ENCODE results near the gene CLUH.
"Not testable (repeated sequence)": the region's sequence is repeated elsewhere in the genome, so short reads cannot be mapped to it uniquely, and the experiment has no call there.

CLUH gene

DNA sequence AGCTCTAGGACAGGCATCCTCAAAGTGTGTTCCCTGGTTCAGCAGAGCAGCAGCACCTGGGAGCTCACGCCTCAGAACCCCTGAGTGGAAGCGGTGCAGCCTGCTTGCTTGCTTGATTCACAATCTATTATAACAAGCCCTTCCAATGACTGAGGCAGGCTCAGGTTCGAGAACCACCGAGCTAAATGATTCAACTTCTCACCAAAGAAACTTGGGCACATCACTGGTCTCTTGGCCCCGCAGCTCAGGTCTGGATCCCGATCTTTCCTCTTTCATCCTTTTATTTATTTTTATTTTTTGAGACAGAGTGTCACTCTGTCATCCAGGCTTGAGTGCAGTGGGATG lies 24.5 kb downstream of the CLUH start:
- DNase-seq (ENCODE audit: low spot score): no peak

GRCh38 chr17:2685696-2686095 lies 25.9 kb downstream of the CLUH start:
- DNase-seq (ENCODE audit: low spot score): no peak

DNA sequence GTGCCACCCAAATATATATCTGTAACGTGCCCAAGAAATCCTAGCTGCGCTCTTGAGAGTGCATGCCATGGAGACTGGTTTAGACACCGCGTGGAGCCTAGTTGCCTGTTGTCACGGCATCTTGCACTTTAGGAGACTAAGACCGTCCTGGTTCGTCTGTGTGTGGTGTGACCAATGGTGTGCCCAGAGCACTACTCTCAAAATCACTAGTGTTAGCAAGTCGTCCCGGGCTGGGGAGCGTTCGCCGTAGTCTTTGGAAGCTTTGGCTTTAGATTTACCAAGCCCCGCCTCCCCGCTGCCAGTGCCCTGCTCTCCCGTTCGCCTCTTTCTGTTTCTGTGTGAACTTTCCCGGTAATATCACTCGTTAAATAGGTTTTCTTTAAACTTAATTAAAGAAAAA lies 27.0 kb downstream of the CLUH start:
- no peak for DNase-seq (ENCODE audit: low spot score)

- no peak for DNase-seq (ENCODE audit: low spot score)
Measured at GRCh38 chr17:2683912-2684311, 27.7 kb downstream of the CLUH start.

DNA sequence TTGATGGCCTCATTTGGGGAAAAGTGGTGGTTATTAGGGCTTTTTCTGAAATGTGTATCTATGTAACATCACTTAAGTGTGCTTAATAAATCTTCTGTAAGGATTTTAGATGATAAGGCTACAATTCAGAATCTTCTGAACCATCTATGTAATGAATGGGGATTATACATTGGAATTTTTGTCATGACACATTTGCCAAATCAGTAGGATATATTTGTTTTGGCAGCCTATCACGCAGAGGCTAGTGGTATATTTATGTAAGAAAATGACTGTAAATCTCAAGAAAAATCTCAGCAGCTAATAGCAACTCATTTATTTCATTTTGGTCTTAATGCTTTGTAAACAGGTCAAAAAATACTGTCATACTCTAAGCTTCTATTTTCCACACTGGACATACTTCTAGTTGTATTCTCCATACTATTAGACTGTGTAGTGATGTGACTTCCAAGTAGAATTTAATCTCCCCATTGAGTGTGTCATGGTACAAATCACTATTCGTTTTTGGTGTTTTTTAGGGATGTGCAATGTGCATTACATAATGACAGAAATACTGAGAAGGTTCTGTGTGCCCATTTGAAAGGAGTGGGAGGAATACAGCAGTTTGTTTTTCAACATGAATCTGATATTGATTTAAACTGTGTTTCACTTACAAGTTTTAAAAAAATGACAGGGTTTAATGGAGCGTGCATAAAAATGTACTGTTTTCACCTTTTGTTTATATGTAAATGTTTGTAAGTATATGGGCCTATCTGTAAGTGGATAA lies 29.2 kb downstream of the CLUH start:
- peak; percentile 16 for DNase-seq (ENCODE audit: low spot score)

- no peak for DNase-seq (ENCODE audit: low spot score)
Measured at GRCh38 chr17:2681650-2682049, 29.9 kb downstream of the CLUH start.

DNA sequence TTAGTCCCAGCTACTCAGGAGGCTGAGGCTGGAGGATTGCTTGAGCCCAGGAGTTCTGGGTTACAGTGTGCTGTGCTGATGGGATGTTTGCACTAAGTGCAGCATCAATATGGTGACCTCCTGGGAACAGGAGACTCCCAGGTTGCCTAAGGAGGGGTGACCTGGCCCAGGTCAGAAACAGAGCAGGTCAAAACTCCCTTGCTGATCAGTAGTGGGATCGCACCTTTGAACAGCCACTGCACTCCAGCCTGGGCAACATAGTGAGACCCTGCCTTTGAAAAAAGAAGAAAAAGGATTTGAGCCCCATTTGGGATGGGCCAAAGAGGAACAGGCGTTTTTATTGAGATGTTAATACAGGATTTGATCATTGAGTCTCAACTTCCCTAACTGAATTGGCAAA lies 30.6 kb downstream of the CLUH start:
- DNase-seq (ENCODE audit: low spot score): no peak

GRCh38 chr17:2679247-2679646 lies 32.3 kb downstream of the CLUH start:
- DNase-seq (ENCODE audit: low spot score): not testable (repeated sequence)

- no peak for DNase-seq (ENCODE audit: low spot score)
Measured at GRCh38 chr17:2672026-2672425, 39.5 kb downstream of the CLUH start.

DNA sequence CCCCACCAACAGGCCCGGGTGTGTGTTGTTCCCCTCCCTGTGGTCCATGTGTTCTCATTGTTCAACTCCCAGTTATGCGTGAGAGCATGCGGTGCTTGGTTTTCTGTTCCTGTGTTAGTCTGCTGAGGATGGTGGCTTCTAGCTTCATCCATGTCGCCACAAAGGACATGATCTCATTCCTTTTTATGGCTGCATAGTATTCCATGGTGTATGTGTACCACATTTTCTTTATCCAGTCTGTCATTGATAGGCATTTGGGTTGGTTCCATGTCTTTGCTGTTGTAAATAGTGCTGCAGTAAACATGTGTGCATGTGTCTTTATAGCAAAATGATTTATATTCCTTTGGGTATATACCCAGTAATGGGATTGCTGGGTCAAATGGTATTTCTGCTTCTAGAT lies 51.2 kb downstream of the CLUH start:
- not testable (repeated sequence) for DNase-seq (ENCODE audit: low spot score)

- not testable (repeated sequence) for DNase-seq (ENCODE audit: low spot score)
Measured at GRCh38 chr17:2659337-2659736, 52.2 kb downstream of the CLUH start.

GRCh38 chr17:2656283-2656682 lies 55.3 kb downstream of the CLUH start:
- DNase-seq (ENCODE audit: low spot score): no peak

DNA sequence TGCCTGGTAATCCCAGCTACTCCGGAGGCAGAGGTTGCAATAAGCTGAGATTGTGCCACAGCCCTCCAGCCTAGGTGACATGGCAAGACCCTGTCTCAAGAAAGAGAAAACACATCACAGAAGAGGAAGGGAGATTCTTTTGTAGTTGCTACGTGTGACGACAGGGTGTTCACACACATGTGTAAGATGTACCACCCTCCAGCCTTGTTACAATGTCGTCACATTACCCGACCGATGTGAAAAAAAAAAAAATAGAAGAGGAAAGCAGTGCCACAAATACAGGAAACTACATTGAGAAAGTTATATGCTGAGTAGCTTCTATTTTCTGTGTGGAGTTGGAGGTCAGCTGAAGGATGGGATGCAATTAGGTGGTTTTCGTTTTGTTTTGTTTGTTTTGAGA lies 56.0 kb downstream of the CLUH start:
- no peak for DNase-seq (ENCODE audit: low spot score)

DNA sequence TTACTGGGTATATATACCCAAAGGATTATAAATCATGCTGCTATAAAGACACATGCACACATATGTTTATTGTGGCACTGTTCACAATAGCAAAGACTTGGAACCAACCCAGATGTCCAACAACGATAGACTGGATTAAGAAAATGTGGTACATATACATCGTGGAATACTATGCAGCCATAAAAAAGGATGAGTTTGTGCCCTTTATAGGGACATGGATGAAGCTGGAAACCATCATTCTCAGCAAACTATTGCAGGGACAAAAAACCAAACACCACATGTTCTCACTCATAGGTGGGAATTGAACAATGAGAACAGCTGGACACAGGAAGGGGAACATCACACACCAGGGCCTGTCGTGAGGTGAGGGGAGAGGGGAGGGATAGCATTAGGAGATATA lies 58.7 kb downstream of the CLUH start:
- DNase-seq (ENCODE audit: low spot score): not testable (repeated sequence)

GRCh38 chr17:2649191-2649590 lies 62.4 kb downstream of the CLUH start:
- DNase-seq (ENCODE audit: low spot score): no peak

DNA sequence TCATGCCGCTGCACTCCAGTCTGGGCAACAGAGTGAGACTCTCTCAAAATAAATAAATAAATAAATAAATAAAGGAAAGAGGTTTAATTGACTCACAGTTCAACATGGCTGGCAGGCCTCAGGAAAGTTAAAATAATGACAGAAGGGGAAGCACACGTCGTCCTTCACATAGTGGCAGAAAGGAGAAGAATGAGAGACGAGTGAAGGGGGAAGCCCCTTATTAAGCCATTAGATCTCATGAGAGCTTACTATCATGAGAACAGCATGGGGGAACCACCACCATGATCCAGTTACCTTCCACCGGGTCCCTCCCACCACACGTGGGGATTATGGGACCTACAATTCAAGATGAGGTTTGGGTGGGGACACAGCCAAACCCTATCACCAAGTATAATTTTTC lies 63.6 kb downstream of the CLUH start:
- no peak for DNase-seq (ENCODE audit: low spot score)

DNA sequence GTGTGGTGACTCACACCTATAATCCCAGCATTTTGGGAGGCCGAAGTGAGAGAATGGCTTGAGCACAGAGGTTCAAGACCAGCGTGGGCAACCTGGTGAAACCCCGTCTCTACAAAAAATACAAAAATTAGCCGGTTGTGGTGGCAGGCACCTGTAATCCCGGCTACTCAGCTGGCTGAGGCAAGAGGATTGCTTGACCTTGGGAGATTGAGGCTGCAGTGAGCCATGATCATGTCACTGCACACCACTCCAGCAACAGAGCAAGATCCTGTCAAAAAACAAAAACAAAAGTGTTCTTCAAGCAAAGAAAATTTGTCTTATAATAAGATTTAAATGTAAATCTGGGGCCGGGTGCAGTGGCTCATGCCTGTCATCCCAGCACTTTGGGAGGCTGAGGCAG lies 66.6 kb downstream of the CLUH start:
- no peak for DNase-seq (ENCODE audit: low spot score)
